GM19351 (cell line): ENCODE data around the gene KRTAP5-8.
"Not testable (repeated sequence)": the region's sequence is repeated elsewhere in the genome, so short reads cannot be mapped to it uniquely, and the experiment has no call there.

Source experiments
- ATAC-seq: cut with Tn5 transposase; IDR thresholded peaks from one replicate; pipeline ENCODE4 v1.9.1; 2021; ENCODE audit warnings: mild to moderate bottlenecking, moderate library complexity; ENCODE audit not compliant: unreplicated experiment

The KRTAP5-8 gene

GRCh38 chr11:71505781-71506180 is 32.0 kb upstream of the KRTAP5-8 start:
- no peak for ATAC-seq

- ATAC-seq, result no peak
These were observed 30.7 kb upstream of the KRTAP5-8 start for GRCh38 chr11:71507102-71507501.

- no peak for ATAC-seq
These were observed 19.0 kb upstream of the KRTAP5-8 start for GRCh38 chr11:71518506-71519471.

- ATAC-seq, result no peak
These were observed 18.3 kb upstream of the KRTAP5-8 start for GRCh38 chr11:71519546-71519945.

- ATAC-seq, result no peak
These were observed 12.5 kb upstream of the KRTAP5-8 start for GRCh38 chr11:71525188-71525937.

- ATAC-seq, result no peak
These were observed 11.8 kb upstream of the KRTAP5-8 start for GRCh38 chr11:71525938-71526495.

GRCh38 chr11:71526796-71527575 is 10.8 kb upstream of the KRTAP5-8 start, which contains the start of gene KRTAP5-7:
Gene KRTAP5-7, plus strand, starts transcription at chr11:71527267. Its CDS starts 34 bp downstream, at chr11:71527301.
- ATAC-seq, result not testable (repeated sequence)

- no peak for ATAC-seq
These were observed 10.1 kb upstream of the KRTAP5-8 start for GRCh38 chr11:71527576-71528210.

- no peak for ATAC-seq
These were observed 7.2 kb upstream of the KRTAP5-8 start for GRCh38 chr11:71530602-71531001.

- no peak for ATAC-seq
These were observed 5.7 kb upstream of the KRTAP5-8 start for GRCh38 chr11:71532036-71532610.

- not testable (repeated sequence) for ATAC-seq
These were observed 2.9 kb upstream of the KRTAP5-8 start for GRCh38 chr11:71534711-71535608.

- ATAC-seq, result no peak
These were observed 2.0 kb upstream of the KRTAP5-8 start for GRCh38 chr11:71535825-71536224.

GRCh38 chr11:71537537-71537936 is 288 bp upstream of the KRTAP5-8 start:
- no peak for ATAC-seq

- ATAC-seq, result no peak
These were observed 803 bp downstream of the KRTAP5-8 start for GRCh38 chr11:71538666-71538990.

- no peak for ATAC-seq
These were observed 1.2 kb downstream of the KRTAP5-8 start for GRCh38 chr11:71539017-71539416.

- peak; percentile 47 for ATAC-seq
These were observed 2.1 kb downstream of the KRTAP5-8 start for GRCh38 chr11:71539971-71540370.

GRCh38 chr11:71540521-71541304 is 2.9 kb downstream of the KRTAP5-8 start:
- ATAC-seq, result peak; percentile 57

GRCh38 chr11:71542382-71542781 is 4.6 kb downstream of the KRTAP5-8 start:
- ATAC-seq, result no peak
